Epidermal melanocyte (primary cell): ENCODE data around the gene FAHD2A.
A peak's percentile ranks its signal among the peaks of the same experiment; 100 is the strongest.
"Not testable (repeated sequence)": the region's sequence is repeated elsewhere in the genome, so short reads cannot be mapped to it uniquely, and the experiment has no call there.

Source experiments
- DNase-seq: peaks from one replicate; pipeline ENCODE4 v3.0.0; 2011; ENCODE audit warnings: low spot score; ENCODE audit not compliant: insufficient read length

Gene FAHD2A

GRCh38 chr2:95390881-95391321 lies 11.6 kb upstream of the FAHD2A start:
- DNase-seq, result no peak

DNA sequence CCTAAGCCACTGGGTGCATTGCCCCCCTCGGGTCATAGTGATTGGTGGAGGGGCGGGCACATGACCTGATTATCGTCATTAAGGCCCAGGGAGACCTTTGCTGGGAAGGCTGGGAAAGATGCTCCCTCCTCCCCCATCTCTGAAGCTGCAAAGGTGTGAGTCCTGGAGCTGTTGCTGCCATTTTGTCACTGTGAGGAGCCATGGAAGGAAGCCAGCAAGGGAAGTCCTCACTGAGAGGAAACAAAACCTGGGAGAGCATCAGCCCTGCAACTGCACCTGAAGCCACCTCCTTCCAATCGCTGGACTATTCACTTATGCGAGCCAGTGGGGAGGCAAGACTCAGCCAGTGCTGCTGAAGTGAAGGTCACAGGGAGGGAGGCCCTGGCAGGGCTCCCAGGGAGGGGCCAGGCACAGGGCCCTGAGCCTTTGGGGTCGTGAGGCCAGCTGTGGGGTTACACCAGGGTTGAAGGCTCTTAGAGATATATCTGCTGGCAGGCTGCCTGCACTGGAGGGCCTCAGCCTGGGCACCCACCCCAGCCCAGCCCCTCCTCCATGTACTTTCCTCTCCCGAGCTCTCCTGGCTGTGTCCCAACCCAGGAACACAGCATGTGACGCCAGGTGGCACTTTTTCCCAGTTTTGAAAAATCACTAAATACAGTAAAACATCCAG lies 10.7 kb upstream of the FAHD2A start:
- no peak for DNase-seq

DNA sequence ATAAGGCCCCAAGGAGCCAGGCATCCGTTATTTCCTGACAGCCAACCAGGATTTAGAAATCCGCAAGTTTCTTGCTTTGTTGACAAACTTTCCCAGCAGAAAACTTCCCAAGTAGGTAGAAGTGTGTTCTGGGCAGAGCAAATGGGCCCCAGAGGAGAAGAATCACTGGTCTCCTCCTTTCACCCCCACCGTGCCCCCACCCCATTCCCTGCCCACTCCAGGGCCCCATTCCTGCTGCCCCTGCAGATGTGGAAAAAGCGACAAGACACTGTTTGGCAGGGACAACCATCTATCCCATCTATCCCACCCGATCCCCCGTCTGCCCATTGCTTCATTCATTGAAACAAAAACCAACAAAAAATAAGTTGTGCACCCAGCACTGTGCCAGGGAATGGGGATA lies 10.2 kb upstream of the FAHD2A start:
- DNase-seq, result no peak

DNA sequence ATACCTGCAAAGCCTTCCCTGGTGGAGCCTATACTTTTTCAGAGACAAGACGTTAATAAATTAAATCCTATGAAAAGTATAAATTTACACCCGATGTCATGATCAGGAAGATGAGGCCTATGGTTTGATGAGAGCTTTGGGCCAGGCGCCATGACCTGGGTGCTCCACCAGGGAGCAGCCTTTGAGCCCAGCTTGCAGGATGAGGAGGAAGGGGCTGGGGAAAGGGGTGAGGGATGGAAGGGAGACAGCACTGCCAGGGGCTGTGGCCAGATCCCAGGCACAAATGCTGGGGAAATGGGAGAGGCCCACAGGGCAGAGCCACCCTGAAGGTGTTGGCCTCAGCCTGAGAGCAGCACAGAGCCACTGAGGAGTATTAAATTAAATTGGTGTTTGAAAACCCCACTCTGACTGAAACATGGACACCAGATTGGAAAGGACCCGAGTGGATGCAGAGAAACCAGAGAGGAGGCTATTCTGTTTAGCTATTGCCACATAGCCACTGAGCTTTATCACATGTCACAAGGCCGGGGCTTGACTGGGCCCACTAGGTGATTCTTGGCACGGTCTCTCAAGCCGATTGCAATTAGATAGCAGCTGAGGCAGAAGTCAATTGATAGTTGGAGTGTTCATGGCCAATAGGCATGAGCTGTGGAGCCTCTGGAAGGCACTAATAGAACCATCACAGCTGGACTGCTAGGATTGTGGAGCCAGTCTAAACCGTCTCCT lies 9.6 kb upstream of the FAHD2A start:
- no peak for DNase-seq

GRCh38 chr2:95393901-95394300 lies 8.6 kb upstream of the FAHD2A start:
- no peak for DNase-seq

- no peak for DNase-seq
Measured at GRCh38 chr2:95399061-95399460, 3.4 kb upstream of the FAHD2A start.

DNA sequence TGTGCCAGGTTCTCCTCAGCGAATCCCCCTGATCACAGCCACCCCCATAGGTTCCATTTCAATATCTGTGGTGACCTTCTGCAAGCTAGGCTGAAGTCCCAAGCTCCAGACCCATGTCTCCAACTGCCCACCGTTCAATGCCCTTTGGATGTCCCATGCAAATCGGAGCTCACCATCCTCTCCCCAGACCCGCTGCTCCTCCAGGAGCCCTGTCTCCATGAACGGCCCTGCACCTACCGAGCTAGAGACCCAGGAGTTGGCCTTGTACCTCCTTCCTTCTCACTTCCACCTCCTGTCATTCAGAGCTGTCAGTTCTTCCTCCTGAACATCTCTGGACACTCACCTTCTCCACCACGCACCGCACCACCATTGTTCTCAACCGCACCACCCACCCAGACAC lies 1.0 kb upstream of the FAHD2A start:
- DNase-seq, result no peak

DNA sequence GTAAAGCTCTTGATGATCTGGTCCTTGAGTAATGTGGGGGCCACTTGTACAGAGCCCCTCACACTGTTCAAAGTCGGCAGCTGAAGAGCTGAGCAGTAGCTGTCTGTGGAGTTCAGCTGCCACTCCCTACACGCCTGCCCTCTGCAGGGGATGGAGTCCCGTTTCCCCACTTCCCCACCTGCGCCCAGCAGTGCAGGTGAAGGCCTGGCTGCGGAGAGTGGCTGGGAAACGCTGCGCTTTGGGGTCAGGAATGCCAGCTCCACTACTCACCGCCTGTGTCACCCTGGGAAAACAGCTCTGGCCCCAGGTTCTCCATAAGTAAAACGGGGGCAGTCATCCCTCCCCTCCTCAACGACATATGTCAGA lies 521 bp upstream of the FAHD2A start:
- DNase-seq, result not testable (repeated sequence)

DNA sequence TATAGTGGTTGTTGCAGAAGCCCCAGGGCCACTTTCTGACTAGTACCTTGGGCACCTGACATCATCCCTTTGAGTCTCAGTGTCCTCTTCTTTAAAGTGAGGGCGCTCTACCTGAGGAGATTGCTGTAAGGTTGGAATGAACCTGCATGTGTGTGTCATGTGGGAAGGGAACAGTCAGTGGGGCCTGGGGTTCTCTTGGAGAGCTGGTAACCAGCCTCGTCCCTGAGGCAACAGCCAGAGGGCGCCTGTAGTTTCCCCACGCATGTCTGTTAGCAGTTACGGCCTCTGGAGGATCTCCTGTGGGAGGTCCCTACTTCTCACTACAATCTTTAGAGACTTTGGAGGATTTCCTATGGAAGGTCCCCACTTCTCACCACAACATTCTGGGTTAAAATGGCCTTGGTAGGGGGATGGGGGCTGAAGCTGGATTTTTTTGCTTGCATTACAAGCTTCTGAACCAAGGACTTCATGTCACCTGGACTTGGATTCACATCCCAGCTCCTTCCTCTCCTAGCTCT lies 755 bp downstream of the FAHD2A start:
- DNase-seq, result not testable (repeated sequence)

- not testable (repeated sequence) for DNase-seq
Measured at GRCh38 chr2:95403824-95404223, 1.3 kb downstream of the FAHD2A start.

GRCh38 chr2:95404676-95405075 lies 2.2 kb downstream of the FAHD2A start:
- not testable (repeated sequence) for DNase-seq

GRCh38 chr2:95411239-95411638 lies 8.7 kb downstream of the FAHD2A start:
- DNase-seq, result not testable (repeated sequence)

DNA sequence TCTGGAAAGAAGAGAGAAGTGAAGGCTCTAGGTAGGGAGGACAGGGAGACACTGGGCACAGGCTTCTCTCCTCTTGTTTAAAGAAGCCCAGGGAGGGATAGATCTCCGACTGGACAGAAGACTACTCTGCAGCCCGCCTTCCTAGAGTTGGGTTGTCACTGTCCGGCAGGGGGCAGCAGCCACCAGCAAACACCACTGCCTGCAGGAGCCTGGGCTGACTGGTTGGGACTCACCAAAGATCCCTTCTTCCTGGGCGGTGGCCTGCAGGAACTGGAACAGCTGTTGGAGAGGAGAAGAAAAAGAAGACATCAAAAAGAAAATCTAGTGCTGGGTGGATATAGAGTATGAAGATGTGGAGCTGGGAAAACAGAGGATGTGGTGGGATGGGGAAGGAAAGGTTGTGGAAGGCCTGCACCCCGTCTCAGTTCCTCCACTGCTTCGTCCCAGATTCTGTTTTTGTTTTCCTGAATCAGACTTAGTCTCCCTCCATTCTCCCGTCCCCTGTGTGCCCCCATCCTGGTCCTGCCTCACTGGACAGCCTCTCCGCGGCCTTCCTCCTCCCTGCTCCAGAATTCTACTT lies 11.6 kb downstream of the FAHD2A start:
- DNase-seq, result peak; percentile 51

DNA sequence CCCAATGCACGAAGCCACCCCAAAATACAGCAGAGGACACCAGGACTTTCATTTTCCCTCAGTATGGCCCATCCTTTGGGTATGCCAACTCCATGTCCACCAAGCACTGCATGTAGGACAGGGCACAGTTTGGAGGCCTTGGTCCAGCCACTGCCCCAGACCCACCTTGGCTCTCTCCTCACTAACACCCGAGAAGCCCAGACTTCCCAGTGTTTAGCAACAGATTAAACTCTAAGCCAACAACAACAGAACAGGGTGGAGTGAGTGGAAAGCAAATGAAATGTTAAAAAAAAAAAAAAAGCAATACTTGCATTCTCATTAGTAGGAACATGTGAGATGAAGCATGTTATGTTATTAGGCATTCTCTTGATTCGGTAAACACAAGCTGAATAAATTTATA lies 12.6 kb downstream of the FAHD2A start:
- DNase-seq, result not testable (repeated sequence)

DNA sequence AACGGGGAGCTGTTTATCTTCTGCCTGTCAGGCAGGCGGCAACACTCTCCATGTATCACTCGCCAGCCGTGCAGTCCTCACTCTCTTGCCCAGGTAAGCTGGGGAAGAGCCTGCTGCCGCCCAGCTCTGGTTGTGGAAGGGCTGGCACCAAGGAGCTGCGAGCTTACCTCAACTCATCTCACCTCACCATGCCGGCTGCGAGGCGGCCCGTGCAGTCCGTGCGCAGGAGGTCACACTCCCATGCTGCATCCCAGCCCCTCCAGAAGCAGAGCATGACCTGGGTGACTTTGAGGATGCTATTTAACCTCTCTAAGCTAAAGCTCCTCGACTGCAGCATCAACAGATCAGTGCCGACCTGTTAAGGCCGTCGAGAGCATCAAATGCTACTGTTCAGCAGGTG lies 13.1 kb downstream of the FAHD2A start:
- DNase-seq, result not testable (repeated sequence)

DNA sequence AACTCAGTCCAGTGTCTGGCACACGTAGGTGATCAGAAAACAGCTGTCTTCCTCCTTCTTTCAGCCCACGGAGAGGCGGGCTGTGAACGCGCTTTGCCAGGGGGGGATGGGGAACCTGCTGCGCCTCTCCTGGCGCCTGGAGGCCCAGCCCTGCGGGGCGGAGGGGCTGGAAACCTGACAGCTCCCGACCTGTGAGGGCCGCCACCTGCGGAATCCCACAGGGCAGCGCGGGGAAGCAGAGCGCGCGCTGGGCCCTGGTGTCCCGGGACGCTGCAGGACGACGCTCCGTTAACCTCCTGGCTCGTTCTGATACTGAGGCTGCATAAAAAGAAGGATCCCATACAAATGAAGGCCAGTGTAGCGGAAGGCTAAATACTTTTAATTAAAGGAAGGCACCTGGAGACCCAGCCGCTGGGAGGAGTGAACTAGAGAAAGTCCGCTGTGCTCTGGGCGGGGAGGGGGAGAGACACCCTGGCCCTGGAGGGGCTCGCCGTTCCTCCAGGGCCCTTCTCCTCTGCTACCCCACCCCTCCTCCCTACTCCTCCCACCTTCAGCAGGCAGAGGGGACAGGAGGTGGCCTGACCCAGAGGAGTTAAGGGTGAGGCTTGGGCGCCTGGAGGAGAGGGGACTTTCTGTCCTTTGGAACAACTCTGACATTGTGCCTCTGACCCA lies 24.8 kb downstream of the FAHD2A start:
- not testable (repeated sequence) for DNase-seq

- DNase-seq, result not testable (repeated sequence)
Measured at GRCh38 chr2:95429748-95430467, 27.4 kb downstream of the FAHD2A start.

GRCh38 chr2:95433373-95433772 lies 30.9 kb downstream of the FAHD2A start:
- DNase-seq, result not testable (repeated sequence)

DNA sequence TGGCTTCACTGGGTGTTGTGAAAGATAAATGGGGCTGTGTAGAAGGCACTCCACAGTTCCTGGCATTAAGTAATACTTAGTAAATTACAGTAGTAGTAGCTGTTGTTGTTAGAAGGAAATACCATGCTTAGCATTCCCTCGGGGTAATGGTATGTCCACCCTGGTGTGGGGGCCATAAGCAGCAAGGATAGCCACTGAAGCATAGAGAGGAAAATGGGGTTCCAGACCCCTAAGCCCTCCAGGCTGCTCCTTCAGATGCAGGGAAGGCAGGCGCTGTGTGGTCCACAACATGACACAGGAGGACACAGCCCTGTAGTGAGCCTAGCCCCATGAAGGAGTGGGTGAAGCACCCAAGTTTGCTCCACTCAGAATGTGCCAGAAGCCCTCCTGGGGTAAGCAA lies 31.5 kb downstream of the FAHD2A start:
- not testable (repeated sequence) for DNase-seq

GRCh38 chr2:95434507-95435076 lies 32.1 kb downstream of the FAHD2A start:
- DNase-seq, result not testable (repeated sequence)
